Activated T-helper 1 cell treated with Interleukin-2 at 50 U/mL for 16 hours (primary cell): ENCODE measurements around the gene DYNLRB1.
A peak's percentile ranks its signal among the peaks of the same experiment; 100 is the strongest.
"Not testable (repeated sequence)": the region's sequence is repeated elsewhere in the genome, so short reads cannot be mapped to it uniquely, and the experiment has no call there.

ENCODE experiments used
- DNase-seq: peaks from one replicate; pipeline ENCODE4 v3.0.0-alpha.2; 2020; ENCODE audit warnings: low read depth

DYNLRB1 gene

GRCh38 chr20:34512266-34512954 lies 3.8 kb upstream of the DYNLRB1 start:
- DNase-seq = no peak

GRCh38 chr20:34512955-34513419 lies 3.2 kb upstream of the DYNLRB1 start:
- DNase-seq = no peak

GRCh38 chr20:34514034-34514433 lies 2.2 kb upstream of the DYNLRB1 start:
- DNase-seq = not testable (repeated sequence)

GRCh38 chr20:34514897-34515483 lies 1.2 kb upstream of the DYNLRB1 start:
- DNase-seq = no peak

GRCh38 chr20:34515484-34516246 lies 557 bp upstream of the DYNLRB1 start:
- peak; percentile 52 for DNase-seq

GRCh38 chr20:34517114-34517505 lies 888 bp downstream of the DYNLRB1 start:
- no peak for DNase-seq

- not testable (repeated sequence) for DNase-seq
Measured at GRCh38 chr20:34518863-34519262, 2.6 kb downstream of the DYNLRB1 start.

GRCh38 chr20:34519841-34520240 lies 3.6 kb downstream of the DYNLRB1 start:
- not testable (repeated sequence) for DNase-seq

- DNase-seq = no peak
Measured at GRCh38 chr20:34522969-34523871, 7.0 kb downstream of the DYNLRB1 start.

- DNase-seq = no peak
Measured at GRCh38 chr20:34524426-34524825, 8.2 kb downstream of the DYNLRB1 start.

GRCh38 chr20:34525342-34525708 lies 9.1 kb downstream of the DYNLRB1 start:
- DNase-seq = no peak

- DNase-seq = no peak
Measured at GRCh38 chr20:34525709-34526416, 9.6 kb downstream of the DYNLRB1 start.

- DNase-seq = no peak
Measured at GRCh38 chr20:34526466-34526865, 10.2 kb downstream of the DYNLRB1 start.

- DNase-seq = no peak
Measured at GRCh38 chr20:34527016-34527415, 10.8 kb downstream of the DYNLRB1 start.

GRCh38 chr20:34528921-34529297 lies 12.7 kb downstream of the DYNLRB1 start:
- no peak for DNase-seq

GRCh38 chr20:34529742-34530141 lies 13.5 kb downstream of the DYNLRB1 start:
- no peak for DNase-seq

- no peak for DNase-seq
Measured at GRCh38 chr20:34530342-34530741, 14.1 kb downstream of the DYNLRB1 start.

GRCh38 chr20:34531608-34532265 lies 15.5 kb downstream of the DYNLRB1 start:
- no peak for DNase-seq

- no peak for DNase-seq
Measured at GRCh38 chr20:34532320-34532719, 16.1 kb downstream of the DYNLRB1 start.

GRCh38 chr20:34532756-34533155 lies 16.5 kb downstream of the DYNLRB1 start:
- DNase-seq = no peak
